Islet of Langerhans (tissue), 1 donor: Measurements from ENCODE around the gene TIPARP.

Experiments used
- FAIRE-seq: peaks from one replicate; lab custom pipeline; 2011; peaks lifted over from hg19 to GRCh38; lab: Jason Lieb, UNC

The TIPARP gene

DNA sequence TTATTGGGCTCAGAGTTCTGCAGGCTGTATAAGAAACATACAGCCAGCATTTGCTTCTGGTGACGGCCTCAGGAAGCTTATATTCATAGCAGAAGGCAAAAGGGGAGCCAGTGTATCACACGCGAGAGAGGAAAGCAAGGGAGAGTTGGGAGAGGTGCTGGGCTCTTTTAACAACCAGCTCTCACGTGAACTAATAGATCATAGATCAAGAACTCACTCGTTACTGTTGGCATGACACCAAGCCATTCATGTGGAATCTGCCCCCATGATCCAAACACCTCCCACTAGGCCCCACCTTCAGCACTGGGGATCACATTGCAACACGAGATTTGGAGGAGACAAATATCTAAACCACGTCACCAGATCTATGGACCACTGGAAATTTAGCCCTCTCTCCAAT lies 70.2 kb downstream of the TIPARP start:
- no peak for FAIRE-seq

DNA sequence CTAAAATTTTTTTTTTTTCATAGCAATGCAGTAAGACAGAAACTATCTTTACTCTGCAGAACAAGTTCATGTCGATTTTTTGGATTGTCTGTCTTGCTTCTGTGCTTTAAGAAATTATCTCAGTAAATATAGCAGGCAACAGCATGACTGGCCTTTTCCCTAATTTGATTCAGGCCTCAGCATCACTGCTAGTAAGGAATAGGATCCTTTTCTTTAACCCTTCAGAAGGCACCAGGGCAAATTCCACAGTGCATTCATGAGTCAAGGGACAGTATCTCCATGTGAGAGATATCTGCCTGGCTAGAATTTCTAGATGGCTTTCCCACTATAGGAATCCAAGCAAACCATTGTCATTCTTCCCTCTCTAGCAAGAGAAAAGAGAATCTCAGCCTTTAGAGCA lies 71.4 kb downstream of the TIPARP start:
- no peak for FAIRE-seq

DNA sequence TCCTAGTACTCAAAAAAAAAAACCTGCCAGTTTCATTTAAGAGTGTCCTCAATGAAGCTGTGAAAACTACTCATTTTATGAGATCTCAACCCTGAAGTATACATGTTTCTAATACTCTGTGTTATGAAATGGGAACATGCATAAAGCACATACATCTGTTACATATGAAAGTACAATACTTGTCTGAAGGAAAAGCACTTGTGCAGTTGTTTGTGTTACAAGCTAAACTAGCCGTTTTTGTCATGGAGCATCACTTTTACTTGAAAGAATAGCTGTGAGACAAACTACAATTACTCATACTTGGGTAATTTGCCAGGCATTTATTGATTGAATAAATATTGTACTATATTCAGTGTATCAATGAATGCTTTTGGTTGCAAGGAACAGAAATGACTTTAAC lies 72.7 kb downstream of the TIPARP start:
- FAIRE-seq, result no peak

DNA sequence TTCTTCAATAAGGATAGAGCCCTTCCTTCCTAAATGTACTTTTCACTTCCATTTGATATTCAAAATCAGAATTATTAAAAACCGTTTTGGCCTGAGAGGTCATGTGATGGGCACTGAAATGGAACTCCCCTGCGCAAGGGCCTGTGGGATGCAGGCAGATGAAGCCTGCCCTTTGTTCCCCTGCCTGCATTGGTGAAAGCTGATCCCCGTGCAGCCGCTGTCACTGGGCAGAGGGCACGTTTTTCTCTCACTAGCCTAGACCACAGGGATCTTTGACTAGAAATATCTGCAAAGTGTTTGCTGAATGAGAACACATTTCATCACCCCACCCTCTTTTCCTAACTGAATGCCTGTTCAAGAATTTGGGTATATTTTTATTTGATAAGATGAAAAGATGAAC lies 74.9 kb downstream of the TIPARP start:
- FAIRE-seq, result no peak

DNA sequence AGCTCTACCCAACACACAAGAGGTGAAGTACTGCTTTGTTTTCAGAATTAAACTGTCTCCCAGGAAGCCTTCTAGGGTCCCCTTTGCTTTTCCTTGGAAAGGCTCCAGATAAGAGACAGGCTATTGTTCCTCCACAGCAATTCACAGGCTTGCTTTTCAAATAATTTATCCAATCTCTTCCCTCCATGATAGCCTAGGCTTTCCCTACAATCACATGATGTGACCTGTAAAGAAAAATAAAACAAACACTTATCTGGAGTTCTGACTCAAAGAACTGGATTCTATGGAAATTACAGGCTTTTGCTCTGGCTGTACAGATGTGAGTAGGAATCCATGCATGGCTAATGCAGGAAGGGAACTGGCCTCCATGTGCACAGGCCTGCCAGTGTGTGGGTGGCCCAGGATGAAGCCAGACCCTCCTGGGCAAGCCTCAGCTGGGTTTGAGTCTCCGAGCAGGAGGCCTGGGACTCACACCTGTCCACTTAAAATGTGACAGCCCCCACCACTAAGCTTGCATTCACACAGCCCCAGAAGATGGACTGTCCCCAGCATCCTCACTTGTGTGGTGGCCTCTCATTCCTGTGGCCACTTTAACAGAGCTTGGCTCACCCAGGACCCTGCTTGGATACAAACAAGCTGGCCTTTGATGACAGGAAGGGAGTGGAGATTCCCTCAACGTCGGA lies 75.9 kb downstream of the TIPARP start:
- FAIRE-seq, result no peak

DNA sequence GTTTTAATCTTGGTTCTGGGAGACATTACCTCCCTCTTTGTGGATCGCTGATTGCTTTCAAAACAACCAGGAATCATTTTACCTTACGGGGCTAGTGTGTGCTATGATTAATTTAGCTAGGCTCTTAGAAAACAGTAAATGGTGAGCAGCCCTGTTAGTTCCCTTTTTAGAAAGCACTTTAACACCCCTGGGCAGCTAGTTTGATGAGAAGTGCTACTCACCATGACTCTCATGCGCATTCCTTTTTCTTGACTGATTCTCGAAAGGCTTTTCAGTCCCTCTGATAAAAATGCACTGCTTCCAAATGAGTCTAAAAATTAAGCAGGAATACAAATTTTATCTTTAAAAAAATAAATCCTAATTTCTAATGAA lies 76.5 kb downstream of the TIPARP start:
- FAIRE-seq, result no peak

DNA sequence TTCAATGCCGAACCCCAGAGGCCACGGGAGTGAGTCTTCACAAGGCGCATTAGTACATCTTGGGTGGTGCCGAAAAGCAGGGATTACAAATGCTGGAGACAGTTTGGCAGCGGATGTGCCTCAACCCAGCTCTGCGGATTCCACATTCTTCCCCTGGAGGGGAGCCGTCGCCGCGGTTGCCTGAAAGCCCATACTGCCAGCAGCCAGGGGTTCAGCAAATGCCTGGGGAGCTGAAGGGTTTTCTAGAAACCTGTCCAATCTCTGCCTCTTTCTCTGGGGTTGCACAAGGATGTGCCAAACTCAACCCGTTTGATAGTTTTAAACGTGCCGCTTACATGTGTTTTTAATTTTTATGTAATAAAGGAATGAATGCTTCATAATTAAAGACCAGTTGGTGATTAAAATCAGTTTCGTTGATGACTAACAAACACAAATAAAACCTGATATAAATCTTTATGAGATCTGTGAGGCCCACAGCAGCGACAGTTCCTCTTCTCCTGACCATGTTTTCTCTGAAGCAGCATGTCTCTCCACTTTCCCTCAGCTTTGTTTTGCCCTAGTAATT lies 77.2 kb downstream of the TIPARP start:
- FAIRE-seq, result no peak
